Measurements from ENCODE around the gene CCDC69.
"Not testable (repeated sequence)": the region's sequence is repeated elsewhere in the genome, so short reads cannot be mapped to it uniquely, and the experiment has no call there.

CCDC69 gene

DNA sequence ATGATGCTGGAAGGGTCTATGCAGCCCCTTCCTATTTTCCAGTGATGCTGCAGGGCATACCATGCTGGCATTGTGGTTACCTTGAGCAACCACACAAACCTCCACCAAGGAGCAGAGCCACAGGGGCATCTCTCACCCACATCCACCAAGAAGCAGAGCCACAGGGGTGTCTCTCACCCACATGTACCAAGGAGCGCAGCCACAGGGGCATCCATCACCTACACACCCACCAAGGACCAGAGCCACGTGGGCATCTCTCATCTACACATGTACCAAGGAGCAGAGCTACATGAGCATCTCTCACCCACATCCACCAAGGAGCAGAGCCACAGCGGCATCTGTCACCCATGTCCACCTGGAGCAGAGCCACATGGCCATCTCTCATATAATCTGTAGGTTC lies 20.3 kb upstream of the CCDC69 start:
- no peak for DNase-seq

DNA sequence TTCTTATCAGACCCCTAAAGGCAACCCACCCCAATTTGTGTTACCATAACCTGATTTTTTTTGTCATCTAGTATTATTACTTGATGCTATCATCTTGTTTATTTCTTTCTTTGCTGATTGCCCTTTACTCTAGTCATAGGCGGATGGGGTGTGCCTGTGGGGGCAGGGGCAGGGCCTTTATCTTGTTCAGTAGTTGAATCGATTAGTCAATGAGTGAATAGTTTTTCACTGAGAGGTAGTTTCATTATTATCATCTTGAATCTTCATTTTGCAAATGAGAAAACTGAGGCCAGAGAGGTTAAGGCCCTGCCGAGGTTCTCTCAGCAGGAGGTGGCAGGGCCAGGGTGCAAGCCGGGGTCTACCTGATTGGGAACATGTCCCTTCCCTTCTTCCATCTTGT lies 19.7 kb upstream of the CCDC69 start:
- DNase-seq, result no peak

DNA sequence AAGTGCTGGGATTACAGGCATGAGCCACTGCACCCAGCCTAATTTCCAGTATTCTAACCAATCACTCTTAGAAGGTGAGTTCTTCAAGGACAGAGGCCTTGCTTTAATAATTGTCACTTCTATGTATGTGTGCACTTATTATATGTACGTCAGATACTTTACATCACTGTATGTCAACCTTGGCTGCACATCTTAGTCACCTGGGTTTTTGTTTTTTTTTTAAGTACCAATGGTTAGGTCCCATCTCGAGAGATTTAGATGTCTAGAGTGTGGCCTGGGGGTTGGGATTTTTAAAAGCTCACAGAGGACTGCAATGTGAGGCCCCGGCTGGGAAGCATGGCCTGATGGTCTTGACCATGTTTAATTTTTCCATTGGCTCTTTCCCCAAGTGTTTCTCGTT lies 19.2 kb upstream of the CCDC69 start:
- no peak for DNase-seq

DNA sequence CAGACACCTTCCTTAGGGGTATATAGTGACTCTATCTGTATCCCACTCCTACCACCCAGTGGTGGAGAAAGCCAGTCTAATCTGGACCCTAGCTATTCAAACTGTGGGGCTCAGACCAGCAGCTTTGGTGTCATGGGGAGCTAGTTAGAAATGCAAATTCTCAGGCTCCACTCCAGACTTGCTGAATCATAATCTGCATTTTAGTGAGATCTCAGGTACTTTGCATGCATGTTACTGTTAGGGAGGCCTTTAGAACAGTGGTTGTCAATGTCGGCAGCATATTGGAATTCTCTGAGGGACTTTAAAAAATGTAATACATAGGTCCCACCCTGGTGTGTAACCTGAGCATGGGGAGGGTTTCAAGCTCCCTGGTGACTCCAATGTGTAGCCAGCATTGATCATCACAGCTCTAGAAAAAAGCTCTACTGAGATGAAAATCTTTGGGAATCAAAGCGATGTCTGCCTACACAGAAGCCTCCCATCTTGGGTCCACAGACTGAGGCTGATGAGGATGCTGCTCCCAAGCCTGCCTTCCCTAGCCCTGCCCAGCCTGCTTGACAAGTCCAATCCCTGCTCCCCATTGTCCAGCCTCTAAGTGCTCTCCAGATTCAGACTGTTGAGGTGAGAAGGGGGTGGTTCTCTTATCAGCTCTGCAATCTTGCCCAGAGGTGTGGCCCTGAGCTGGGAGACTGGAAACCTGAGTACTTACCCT lies 17.2 kb upstream of the CCDC69 start:
- DNase-seq, result no peak

DNA sequence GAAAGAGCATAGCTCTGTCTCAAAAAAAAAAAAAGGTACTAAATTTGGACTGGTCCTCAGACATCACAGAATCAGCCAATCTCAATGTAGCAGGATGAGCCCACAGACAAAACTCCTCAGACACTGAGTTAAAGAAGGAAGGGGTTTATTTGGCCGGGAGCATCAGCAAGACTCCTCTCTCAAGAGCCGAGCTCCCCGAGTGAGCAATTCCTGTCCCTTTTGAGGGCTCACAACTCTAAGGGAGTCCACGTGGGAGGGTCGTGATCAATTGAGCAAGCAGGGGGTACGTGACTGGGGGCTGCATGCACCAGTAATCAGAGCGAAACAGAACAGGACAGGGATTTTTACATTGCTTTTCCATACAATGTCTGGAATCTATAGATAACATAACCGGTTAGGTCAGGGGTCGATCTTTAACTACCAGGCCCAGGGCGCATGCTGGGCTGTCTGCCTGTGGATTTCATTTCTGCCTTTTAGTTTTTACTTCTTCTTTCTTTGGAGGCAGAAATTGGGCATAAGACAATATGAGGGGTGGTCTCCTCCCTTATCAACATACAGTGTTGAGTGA lies 16.5 kb upstream of the CCDC69 start:
- DNase-seq, result not testable (repeated sequence)

DNA sequence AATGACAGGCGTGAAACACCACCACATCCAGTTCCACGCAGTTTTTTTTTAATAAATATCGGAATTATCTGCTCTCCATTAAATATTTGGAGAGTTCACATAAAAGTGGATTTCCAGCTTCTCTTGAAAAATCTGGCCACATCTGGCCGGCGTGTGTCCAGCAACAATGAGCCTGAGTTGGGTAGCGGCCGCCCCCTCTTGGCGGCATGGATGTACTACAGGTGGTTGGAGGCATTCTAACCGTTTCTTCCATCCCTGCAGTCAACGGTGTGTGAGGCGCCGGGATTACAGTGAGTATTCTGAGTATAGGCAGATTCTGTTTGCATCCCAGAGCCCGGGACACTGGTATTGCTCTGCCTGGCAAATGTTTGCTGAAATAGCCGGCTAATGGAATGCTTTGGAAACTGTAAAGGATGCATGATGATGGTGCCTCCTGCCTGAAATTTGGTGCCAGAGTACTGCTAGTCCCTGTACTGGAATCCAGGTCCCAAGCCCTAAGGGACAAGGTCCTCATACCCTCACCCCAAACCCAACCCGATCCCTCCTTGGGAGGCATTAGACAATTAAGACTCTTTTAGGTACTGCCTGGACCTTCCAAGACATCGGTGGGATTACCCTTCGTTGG lies 15.5 kb upstream of the CCDC69 start:
- no peak for DNase-seq

DNA sequence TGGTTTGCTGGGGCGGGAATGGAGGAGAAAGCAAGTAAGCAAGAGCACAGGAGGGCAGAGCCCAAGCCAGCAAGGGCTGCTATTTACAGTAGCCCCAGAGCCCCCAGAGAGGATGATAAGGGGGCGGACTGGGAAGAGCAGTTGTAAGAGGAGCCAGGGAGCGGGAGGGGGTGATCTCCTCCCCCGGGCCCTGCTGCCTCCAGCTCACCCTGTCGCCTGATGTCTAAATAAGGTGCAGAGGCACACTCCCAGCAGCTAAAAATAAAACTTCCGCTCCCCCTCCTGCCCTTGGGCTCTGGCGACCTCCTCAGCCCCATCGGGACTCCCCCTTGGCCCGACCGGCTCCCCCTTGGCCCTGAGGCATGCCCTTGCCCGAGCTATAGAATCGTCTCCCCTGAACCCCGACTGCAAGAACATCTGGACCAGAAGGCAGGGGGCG lies 14.4 kb upstream of the CCDC69 start:
- no peak for DNase-seq

DNA sequence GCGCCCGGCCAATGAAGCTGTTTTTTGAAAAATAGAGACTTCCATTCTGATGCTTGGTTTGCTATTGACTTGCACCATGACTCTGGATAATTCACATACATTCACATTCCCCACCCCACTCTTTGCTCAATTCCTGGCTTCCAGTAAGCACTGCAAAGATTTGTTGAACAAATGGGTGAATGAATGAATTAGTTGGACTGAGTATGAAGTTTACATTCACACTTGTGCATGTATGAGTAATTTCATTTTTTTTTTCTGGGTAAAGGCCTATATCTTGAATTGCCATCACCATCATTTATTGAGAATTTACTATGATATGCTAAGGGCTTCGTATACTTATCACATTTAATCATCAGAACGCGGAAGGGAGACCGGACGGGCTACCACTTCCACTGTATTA lies 13.8 kb upstream of the CCDC69 start:
- no peak for DNase-seq

DNA sequence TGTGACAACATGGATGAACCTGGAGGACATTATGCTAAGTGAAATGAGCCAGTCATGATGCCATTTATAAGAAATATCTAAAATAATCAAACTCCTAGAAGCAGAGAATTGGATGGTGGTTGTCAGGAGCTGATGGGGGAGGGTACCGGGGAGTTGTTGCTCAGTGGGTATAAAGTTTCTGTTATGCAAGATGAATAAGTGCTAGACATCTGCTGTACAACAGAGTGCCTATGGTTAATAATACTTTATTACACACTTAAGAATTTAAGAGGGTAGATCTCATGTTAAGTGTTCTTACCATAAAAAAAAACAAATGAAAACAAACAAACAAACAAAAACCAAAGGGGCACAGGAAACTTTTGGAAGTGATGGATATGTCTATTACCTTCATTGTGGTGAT lies 13.0 kb upstream of the CCDC69 start:
- no peak for DNase-seq

DNA sequence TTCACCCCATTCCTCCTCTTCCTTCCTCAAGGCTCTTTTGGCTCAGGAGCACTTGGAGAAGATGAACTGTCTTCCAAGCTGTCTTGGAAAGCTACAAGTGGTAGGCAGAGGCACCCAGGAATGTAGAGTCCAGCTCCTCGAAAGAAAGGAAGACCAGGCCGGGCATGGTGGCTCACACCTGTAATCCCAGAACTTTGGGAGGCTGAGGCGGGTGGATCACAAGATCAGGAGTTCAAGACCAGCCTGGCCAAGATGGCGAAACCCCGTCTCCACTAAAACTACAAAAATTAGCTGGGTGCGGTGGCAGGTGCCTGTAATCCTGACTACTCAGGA lies 11.3 kb upstream of the CCDC69 start:
- DNase-seq, result not testable (repeated sequence)

DNA sequence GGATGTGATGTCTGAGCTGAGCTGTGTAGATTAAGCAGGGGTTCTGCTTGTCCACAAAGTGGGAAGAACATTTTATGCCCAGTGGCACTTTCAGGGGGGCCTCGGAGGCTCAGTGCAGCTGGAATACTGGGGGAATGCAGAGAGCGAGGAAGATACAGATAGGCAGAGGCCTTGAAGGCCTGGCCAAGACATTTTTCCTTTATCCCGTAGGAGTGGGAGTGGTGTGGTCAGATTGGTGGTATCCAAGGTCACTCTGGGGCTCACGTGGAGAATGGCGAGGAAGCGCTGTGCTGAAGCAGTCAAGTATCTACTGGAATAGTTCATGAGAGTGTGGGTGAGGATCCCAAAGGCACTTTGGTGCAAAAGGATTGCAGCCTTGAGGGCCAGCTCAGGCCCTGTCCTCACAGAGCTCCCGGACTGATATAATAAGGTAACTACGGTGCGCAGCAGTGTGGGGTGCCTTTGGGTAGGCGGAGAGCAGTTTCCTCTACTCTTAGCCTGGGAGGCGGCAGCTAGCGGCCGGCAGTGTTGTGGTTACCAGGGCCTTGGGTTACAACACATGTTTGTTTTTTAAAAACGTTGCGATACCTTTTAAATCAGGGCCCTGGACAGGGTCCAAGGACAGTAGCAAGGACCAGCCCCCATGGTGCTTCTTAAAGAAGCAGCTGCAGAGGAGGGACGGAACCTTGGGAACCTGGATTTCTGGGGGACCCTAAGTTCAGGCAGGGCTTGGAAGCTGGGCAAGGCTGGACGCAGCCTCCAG lies 10.8 kb upstream of the CCDC69 start:
- DNase-seq, result no peak

DNA sequence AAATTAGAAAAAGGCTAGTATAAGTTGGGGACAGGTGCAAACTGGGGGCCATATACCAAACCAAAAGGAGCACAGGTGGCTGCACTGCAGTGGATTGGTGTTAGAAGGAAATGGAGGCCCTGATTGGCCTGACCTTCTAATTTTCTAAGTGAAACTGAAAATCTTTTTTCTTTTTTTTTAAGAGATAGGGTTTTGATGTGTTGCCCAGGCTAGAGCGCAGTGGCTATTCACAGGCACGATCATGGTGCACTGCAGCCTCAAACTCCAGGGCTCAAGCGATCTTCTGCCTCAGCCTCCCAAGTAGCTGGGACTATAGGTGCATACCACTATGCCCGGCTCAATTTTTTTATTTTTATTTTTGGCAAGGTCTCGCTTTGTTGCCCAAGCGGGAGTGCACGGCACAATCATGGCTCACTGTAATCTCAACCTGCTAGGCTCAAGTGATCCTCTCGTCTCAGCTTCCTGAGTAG lies 9.8 kb upstream of the CCDC69 start:
- DNase-seq, result no peak

DNA sequence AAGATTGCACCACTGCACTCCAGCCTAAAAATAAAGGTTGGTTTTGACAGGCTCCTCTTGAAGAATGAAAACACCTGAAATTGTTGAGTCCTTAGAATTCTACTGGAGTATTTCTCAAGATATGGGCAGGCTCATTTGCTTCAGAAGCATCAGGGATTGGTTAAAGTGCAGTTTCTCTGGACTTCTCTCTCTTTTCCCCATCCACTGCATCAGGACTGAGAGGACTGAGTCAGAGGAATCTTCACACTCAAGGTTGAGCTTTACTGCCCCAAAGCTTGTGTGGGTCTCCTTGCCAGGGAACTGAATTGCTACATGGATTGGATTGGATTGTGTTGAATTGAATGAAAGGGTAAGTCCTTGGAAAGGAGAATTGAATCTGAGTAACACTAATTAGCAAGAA lies 7.5 kb upstream of the CCDC69 start:
- DNase-seq, result no peak

DNA sequence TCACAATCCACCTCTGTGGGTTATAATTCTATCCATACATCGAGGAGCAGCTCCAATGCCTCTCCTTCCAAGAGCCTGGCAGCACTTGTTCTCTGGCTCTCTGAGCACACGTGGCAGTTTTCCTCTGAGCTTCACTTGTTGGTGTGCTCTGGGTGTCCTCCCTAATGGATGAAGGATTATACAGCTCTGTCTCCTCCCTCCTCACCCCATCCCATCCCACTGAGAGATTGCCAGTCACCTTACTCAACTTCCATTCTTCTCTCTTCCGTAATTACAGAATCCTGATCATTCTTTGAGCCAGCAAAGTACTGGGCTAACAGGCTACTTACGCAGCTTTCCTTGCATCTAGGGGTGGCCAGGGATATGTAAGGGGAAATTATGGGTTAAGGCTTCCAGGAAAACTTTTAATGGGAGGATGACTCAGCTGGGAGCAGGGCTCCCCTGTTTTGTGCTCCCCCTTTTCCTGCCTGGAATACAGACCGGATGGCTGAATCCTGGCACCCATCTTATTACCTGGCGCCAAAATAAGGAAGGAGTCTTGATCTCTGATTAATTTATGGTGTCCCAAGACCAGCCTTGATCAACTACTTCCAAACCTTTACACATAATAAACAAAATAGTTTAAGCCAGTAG lies 6.3 kb upstream of the CCDC69 start:
- DNase-seq, result no peak

DNA sequence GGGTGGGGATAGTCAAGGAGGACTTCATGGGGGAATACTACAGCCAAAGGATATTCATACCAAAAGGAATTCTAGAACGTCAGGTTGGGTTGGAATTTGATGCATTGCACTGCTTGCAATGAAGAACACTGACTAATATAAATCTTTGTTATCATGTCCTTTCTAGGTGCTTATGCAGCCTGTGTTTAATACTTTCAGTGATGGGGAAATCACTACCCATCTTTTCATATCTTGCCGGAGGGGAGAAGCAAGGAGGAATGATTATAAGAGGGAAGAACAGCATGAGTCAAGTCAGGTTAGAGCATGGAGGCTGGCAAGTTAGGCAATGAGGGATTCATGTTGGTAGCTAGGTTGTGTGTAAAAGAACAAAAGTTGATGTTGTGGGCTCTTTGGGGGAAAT lies 5.1 kb upstream of the CCDC69 start:
- DNase-seq, result no peak

DNA sequence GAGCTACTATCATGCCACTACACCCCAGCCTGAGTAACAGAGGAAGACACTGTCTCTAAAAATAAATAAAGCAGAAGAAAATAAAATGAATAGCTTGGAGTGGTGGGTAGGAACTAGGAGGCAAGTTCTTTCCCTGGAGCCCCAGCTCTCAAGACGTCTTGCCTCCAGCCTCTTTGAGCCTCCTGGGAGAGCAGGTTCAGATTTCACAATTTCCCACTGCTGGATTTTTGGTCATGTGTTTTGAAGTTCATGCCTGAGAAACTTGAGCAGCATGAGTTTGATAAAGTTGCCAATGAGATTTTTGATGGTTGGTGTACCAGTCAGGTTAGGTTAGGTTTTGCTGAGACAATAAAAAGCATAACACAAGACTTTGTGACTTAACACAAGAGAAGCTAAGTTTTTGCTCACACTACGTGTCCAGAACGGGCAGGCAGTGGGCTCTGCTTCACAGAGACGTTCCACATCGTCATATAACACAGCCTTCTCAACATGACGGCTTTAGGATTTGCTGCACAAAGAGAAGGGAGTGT lies 4.1 kb upstream of the CCDC69 start:
- no peak for DNase-seq

DNA sequence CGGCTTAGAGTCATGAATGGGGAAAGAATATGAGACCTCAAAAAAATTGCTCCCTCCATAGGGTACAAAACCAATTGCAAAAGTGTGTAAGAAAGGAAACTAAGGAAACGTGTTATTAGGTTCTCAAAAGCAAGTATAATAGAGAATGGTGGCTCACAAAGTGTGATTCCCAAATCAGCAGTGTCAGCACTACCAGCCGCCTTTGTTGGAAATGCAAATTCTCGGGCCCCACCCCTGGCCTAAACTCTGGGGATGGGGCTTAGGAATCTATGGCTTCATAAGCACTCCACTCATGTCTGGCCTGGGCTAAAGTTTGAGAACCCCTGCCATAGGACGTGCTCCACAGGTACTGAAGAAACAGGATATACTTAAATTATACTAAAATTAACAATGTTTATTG lies 1.6 kb upstream of the CCDC69 start:
- no peak for DNase-seq

DNA sequence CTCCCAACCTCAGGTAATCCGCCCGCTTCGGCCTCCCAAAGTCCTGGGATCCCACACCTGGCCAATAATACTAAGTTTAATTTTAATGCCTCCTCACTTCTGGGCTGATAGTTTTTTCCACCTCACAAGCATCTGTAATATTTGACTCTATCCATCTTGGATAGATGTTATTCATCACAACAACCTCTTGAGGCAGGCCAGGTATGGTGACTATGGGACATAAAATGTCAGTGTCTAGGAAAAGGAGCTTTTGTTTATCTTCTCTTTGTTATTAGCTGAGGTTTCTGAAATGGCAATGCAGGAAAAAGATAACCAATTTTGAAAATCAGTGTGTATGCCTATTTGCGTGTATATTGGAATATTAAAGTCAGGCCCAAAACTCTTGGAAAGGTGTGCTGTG lies 1.2 kb upstream of the CCDC69 start:
- no peak for DNase-seq

DNA sequence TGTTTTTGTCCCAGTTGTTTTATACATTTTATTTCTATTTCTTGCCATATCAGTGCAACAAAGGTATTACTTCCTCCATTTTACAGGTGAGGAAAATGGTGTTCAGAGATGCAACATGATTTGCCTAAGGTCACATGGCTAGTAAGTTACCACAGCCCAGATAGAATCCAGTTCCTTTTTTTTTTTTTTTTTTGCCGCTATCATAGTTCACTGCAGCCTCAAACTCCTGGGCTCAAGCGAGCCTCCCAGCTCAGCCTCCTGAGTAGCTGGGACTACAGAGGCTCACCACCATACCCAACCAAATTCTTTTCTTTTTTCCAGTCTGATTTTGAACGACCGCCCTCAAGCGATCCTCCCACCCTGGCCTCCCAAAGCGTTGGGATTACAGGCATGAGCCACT lies 480 bp upstream of the CCDC69 start:
- DNase-seq, result no peak

DNA sequence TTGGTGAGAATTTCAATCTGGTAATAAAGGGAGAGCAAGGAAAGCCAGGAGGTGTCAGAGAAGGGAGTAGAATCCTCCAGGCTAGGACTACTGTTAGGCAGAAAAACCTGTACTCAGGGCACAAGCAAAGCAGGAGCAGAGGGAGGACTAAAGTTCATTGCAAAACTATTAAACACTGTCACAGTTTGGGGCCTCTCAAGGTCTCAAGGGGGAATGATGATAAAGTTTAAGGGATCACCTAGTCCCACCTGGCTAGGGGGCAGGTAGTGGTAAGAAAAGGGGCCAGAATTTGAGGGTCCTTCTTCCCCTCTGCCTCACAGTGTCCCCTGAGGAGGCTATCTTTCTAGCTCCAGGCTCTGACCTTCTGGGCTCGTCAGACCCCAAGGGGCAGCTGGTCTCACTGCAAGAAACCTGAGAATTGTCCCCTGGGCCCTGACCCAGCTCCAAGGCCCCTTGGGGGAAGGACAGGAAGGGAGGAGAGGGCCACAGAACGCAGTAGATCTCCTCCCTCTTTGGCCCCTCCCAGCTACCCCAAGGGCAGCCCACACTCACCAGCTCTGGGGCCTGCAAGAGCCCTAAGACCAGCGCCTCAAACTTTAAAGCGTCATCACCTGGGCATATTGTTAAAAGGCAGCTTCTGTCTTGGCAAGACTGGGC lies 974 bp downstream of the CCDC69 start:
- DNase-seq, result no peak

DNA sequence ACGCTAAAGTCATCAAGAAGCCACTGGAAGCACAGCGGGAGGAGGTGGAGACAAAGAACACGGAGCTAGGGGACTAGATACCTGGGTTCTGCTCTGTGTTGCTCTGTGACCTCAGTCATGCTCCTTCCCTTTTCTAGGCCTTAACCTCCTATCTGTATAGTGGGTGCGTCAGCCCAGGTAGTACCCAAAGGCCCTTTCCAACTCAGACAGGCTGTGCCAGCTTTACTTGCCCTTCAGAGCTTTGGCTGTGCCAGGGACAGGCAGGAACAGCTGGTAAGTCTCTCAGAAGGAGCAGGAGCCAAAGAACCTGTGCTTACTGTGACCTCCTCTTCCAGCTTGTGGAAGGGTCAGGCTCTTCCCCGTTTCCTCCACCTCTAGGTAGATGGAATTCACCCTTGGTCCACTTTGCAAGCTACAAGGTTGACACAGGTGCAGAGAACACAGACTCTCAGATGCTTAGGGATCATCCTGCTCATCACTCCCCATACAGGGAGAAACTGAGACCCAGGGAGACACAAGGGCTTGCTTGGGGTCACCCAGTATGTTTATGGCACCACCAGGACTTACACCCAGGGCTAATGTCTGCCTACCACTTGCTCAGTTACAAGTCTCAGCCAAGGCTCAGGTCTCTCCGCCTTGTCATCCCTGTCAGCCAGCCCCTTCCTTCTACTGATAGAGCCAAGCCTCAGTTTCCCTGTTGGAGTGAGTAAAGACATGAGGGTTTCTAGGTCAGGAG lies 1.7 kb downstream of the CCDC69 start:
- no peak for DNase-seq

DNA sequence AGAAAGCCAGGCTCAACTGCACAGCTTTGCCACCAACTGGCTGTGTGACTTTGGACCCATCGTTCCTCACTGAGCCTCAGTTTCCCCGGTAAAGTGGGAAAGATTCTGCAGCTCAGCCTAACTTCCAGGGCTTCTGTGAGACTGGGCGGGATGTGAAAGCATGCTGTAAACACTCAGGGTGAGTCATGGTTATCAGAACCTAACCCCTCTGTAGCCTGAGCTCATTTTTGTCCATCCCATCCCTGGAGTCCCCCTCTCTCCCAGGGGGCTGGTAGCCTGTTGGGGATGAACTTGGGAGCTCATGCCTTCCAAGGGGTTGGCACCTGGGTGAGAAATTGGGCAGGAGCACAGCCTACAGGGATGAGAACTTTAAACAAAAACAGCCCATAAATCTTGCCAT lies 2.3 kb downstream of the CCDC69 start:
- no peak for DNase-seq
